ENCODE results near the gene SRCIN1.

The SRCIN1 gene

GRCh38 chr17:38541281-38541680 lies 64.5 kb downstream of the SRCIN1 start:
- ATAC-seq: no peak
- TF ChIP-seq OSR1 (CRISPR knock-in tag; IDR thresholded peaks at IDR 0.05) (no peak), ISL1 (CRISPR knock-in tag; IDR thresholded peaks at IDR 0.05) (no peak), ZNF8 (CRISPR knock-in tag; IDR thresholded peaks at IDR 0.05) (no peak), ZFP3 (CRISPR knock-in tag; IDR thresholded peaks at IDR 0.05) (no peak), TCF4 (CRISPR knock-in tag; IDR thresholded peaks at IDR 0.05; ENCODE audit: borderline replicate concordance) (no peak), PPARA (CRISPR knock-in tag; IDR thresholded peaks at IDR 0.05; ENCODE audit: borderline replicate concordance) (no peak), ZC3H10 (CRISPR knock-in tag; IDR thresholded peaks at IDR 0.05) (no peak), ZNF565 (CRISPR knock-in tag; conservative IDR thresholded peaks at IDR 0.05; ENCODE audit: low read depth) (no peak), SNAI2 (CRISPR knock-in tag; IDR thresholded peaks at IDR 0.05) (no peak), POU6F1 (CRISPR knock-in tag; IDR thresholded peaks at IDR 0.05; ENCODE audit: borderline replicate concordance, low read depth) (no peak), ESRRG (CRISPR knock-in tag; IDR thresholded peaks at IDR 0.05) (no peak), ZNF70 (CRISPR knock-in tag; IDR thresholded peaks at IDR 0.05) (no peak), BACH2 (CRISPR knock-in tag; IDR thresholded peaks at IDR 0.05; ENCODE audit: borderline replicate concordance) (no peak), CREB5 (CRISPR knock-in tag; IDR thresholded peaks at IDR 0.05; ENCODE audit: low read depth) (no peak)
- TF ChIP-seq, protein P1, sequence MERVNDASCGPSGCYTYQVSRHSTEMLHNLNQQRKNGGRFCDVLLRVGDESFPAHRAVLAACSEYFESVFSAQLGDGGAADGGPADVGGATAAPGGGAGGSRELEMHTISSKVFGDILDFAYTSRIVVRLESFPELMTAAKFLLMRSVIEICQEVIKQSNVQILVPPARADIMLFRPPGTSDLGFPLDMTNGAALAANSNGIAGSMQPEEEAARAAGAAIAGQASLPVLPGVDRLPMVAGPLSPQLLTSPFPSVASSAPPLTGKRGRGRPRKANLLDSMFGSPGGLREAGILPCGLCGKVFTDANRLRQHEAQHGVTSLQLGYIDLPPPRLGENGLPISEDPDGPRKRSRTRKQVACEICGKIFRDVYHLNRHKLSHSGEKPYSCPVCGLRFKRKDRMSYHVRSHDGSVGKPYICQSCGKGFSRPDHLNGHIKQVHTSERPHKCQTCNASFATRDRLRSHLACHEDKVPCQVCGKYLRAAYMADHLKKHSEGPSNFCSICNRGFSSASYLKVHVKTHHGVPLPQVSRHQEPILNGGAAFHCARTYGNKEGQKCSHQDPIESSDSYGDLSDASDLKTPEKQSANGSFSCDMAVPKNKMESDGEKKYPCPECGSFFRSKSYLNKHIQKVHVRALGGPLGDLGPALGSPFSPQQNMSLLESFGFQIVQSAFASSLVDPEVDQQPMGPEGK (CRISPR knock-in tag; IDR thresholded peaks at IDR 0.05; ENCODE audit: borderline replicate concordance): no peak
- TF ChIP-seq, protein P2, sequence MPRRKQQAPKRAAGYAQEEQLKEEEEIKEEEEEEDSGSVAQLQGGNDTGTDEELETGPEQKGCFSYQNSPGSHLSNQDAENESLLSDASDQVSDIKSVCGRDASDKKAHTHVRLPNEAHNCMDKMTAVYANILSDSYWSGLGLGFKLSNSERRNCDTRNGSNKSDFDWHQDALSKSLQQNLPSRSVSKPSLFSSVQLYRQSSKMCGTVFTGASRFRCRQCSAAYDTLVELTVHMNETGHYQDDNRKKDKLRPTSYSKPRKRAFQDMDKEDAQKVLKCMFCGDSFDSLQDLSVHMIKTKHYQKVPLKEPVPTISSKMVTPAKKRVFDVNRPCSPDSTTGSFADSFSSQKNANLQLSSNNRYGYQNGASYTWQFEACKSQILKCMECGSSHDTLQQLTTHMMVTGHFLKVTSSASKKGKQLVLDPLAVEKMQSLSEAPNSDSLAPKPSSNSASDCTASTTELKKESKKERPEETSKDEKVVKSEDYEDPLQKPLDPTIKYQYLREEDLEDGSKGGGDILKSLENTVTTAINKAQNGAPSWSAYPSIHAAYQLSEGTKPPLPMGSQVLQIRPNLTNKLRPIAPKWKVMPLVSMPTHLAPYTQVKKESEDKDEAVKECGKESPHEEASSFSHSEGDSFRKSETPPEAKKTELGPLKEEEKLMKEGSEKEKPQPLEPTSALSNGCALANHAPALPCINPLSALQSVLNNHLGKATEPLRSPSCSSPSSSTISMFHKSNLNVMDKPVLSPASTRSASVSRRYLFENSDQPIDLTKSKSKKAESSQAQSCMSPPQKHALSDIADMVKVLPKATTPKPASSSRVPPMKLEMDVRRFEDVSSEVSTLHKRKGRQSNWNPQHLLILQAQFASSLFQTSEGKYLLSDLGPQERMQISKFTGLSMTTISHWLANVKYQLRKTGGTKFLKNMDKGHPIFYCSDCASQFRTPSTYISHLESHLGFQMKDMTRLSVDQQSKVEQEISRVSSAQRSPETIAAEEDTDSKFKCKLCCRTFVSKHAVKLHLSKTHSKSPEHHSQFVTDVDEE (CRISPR knock-in tag; IDR thresholded peaks at IDR 0.05): no peak

- no peak for ATAC-seq
- TF ChIP-seq ISL1 (CRISPR knock-in tag; IDR thresholded peaks at IDR 0.05): no peak
- no peak for TF ChIP-seq RARB (CRISPR knock-in tag; IDR thresholded peaks at IDR 0.05)
- no peak for TF ChIP-seq ARNTL (CRISPR knock-in tag; IDR thresholded peaks at IDR 0.05; ENCODE audit: borderline replicate concordance, low read depth)
- no peak for TF ChIP-seq ZFP30 (CRISPR knock-in tag; IDR thresholded peaks at IDR 0.05)
- no peak for TF ChIP-seq GLIS3 (CRISPR knock-in tag; IDR thresholded peaks at IDR 0.05)
- no peak for TF ChIP-seq PPARA (CRISPR knock-in tag; IDR thresholded peaks at IDR 0.05; ENCODE audit: borderline replicate concordance)
- TF ChIP-seq, protein P2 (CRISPR knock-in tag; IDR thresholded peaks at IDR 0.05): no peak
- TF ChIP-seq OSR1 (CRISPR knock-in tag; IDR thresholded peaks at IDR 0.05): no peak
- TF ChIP-seq ZFP3 (CRISPR knock-in tag; IDR thresholded peaks at IDR 0.05): no peak
- TF ChIP-seq, protein P1 (CRISPR knock-in tag; IDR thresholded peaks at IDR 0.05; ENCODE audit: borderline replicate concordance): no peak
- TF ChIP-seq ZNF70 (CRISPR knock-in tag; IDR thresholded peaks at IDR 0.05): no peak
- no peak for TF ChIP-seq POU6F1 (CRISPR knock-in tag; IDR thresholded peaks at IDR 0.05; ENCODE audit: borderline replicate concordance, low read depth)
- no peak for TF ChIP-seq ZNF565 (CRISPR knock-in tag; conservative IDR thresholded peaks at IDR 0.05; ENCODE audit: low read depth)
- no peak for TF ChIP-seq ZC3H10 (CRISPR knock-in tag; IDR thresholded peaks at IDR 0.05)
- no peak for TF ChIP-seq ZNF8 (CRISPR knock-in tag; IDR thresholded peaks at IDR 0.05)
- no peak for TF ChIP-seq CSDC2 (CRISPR knock-in tag; IDR thresholded peaks at IDR 0.05)
- TF ChIP-seq CSRNP3 (CRISPR knock-in tag; IDR thresholded peaks at IDR 0.05): no peak
- no peak for TF ChIP-seq ESRRG (CRISPR knock-in tag; IDR thresholded peaks at IDR 0.05)
- no peak for TF ChIP-seq BACH2 (CRISPR knock-in tag; IDR thresholded peaks at IDR 0.05; ENCODE audit: borderline replicate concordance)
Observed at GRCh38 chr17:38540514-38541045, 65.2 kb downstream of the SRCIN1 start.

All from SK-N-SH treated with all-trans-retinoic acid at 6 μM for 48 hours (cell line).